Measurements from ENCODE around the gene MPP4. TPM values are rescaled to one million over a fixed set of nuclear protein-coding genes. Genes with fewer than 3 reads are reported as not detected.

MPP4 gene
- total and polyA plus RNA-seq, 12 donors = 0.16 to 0.25 (median 0.25) TPM; not detected in 9

GRCh38 chr2:201696151-201696659 is 2.2 kb downstream of the MPP4 start:
- Histone ChIP-seq H3K27ac (peak overlapping the region in 2 of 10 donors; percentile 22 to 45), H3K9me3 (no peaks in the 10 kb centered on the region), H3K4me1 (peaks cover 2 to 39% (median 25%) of the 10 kb centered on the region in 9 donors), H3K4me3 (no peak overlapping the region), H3K36me3 (peaks cover 0 to 16% (median 5%) of the 10 kb centered on the region in 9 donors), H3K27me3 (no peaks in the 10 kb centered on the region)
- intact Hi-C loops (cut with DNase I) = no loop called here
- whole genome bisulfite sequencing, 2 donors = 47 to 58% methylated on average over 6 of the region's 6 CpGs
- no peak for DNase-seq
- peak in 6 of 8 donors; percentile 29 to 80 (median 67) for ATAC-seq
- TF ChIP-seq, protein P1, sequence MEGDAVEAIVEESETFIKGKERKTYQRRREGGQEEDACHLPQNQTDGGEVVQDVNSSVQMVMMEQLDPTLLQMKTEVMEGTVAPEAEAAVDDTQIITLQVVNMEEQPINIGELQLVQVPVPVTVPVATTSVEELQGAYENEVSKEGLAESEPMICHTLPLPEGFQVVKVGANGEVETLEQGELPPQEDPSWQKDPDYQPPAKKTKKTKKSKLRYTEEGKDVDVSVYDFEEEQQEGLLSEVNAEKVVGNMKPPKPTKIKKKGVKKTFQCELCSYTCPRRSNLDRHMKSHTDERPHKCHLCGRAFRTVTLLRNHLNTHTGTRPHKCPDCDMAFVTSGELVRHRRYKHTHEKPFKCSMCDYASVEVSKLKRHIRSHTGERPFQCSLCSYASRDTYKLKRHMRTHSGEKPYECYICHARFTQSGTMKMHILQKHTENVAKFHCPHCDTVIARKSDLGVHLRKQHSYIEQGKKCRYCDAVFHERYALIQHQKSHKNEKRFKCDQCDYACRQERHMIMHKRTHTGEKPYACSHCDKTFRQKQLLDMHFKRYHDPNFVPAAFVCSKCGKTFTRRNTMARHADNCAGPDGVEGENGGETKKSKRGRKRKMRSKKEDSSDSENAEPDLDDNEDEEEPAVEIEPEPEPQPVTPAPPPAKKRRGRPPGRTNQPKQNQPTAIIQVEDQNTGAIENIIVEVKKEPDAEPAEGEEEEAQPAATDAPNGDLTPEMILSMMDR (IDR thresholded peaks at IDR 0.05) = no peak

GRCh38 chr2:201685156-201685555 is 13.3 kb downstream of the MPP4 start:
- TF ChIP-seq, protein P1 (IDR thresholded peaks at IDR 0.05) = no peak
- Histone ChIP-seq H3K4me3 (no peak overlapping the region), H3K36me3 (no peaks in the 10 kb centered on the region), H3K4me1 (no peaks in the 10 kb centered on the region), H3K27me3 (no peaks in the 10 kb centered on the region), H3K9me3 (no peaks in the 10 kb centered on the region), H3K27ac (no peak overlapping the region)
- ATAC-seq (no peak), DNase-seq (no peak)
- intact Hi-C loops (cut with DNase I) = no loop called here
- 86 to 89% methylated on average over 3 of the region's 3 CpGs for WGBS, 2 donors

DNA sequence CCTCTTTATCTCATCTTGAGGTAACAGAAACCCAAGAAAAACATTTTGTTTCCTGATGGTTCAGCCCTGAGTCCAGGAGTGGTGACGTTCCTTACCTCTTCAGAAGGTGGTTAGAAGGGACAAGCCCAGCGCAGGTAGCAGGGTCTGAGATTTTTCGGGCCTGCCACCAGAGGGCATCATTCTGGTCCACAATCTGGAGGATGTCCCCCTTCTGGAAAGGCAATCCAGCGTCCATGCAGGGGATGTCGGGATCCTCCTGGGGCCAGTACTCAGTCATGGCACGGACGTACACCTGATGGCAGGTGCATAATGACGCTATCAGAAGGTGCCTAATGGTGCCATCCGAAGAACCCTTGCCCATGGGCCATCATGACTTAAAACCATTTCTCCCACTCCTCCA is 17.7 kb downstream of the MPP4 start:
- DNase-seq (no peak), ATAC-seq (no peak)
- no peaks in the 10 kb centered on the region for H3K36me3 ChIP-seq
- intact Hi-C loops (cut with DNase I) = no loop called here
- TF ChIP-seq, protein P1 (IDR thresholded peaks at IDR 0.05) = peak in 7 of 9 donors; percentile 18 to 48 (median 26)
- H3K9me3 ChIP-seq = no peaks in the 10 kb centered on the region
- H3K27ac ChIP-seq = no peak overlapping the region
- H3K27me3 ChIP-seq = no peaks in the 10 kb centered on the region
- no peak overlapping the region for H3K4me3 ChIP-seq
- 39 to 43% methylated on average over 9 of the region's 9 CpGs for WGBS, 2 donors
- H3K4me1 ChIP-seq = no peaks in the 10 kb centered on the region

DNA sequence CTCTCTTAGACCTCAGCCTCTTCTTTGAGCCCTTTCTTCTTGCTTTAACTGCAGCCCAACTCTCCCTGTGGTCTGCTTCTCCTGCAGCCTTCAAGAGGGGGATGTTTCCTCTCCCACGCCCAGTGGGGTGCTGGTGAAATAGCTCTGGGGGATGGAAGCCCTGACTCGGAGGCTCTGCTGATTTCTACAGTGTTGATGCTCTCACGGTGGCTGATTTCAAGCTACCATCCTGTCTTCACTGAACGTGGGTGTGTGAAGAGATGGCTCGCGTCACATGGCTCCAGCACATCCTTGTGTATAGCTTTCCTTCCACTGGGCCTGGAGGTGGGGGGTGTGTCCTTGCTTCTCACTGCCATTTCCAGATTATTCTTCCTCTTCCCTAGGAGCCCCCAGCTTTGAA is 20.0 kb downstream of the MPP4 start:
- Histone ChIP-seq H3K4me3 (no peak overlapping the region), H3K36me3 (no peaks in the 10 kb centered on the region), H3K9me3 (no peaks in the 10 kb centered on the region), H3K4me1 (no peaks in the 10 kb centered on the region), H3K27me3 (no peaks in the 10 kb centered on the region), H3K27ac (no peak overlapping the region)
- ATAC-seq (no peak), DNase-seq (no peak)
- whole genome bisulfite sequencing, 2 donors = 60 to 66% methylated on average over 6 of the region's 6 CpGs
- TF ChIP-seq, protein P1 (IDR thresholded peaks at IDR 0.05) = no peak
- intact Hi-C loops (cut with DNase I) = no loop called here
